Mucosa of stomach (tissue), 1 donor: ENCODE data around the gene PIN4.
"Not testable (repeated sequence)": the region's sequence is repeated elsewhere in the genome, so short reads cannot be mapped to it uniquely, and the experiment has no call there.

Source experiments
- H3K27me3 ChIP-seq: one replicate; pipeline ENCODE4 v1.7.0; 2013; ENCODE audit warnings: mild to moderate bottlenecking, low read length; ENCODE audit not compliant: control insufficient read depth, insufficient read depth
- H3K36me3 ChIP-seq: one replicate; pipeline ENCODE4 v1.7.0; 2013; ENCODE audit warnings: low read length; ENCODE audit not compliant: control insufficient read depth, insufficient read depth
- H3K4me1 ChIP-seq: one replicate; pipeline ENCODE4 v1.7.0; 2013; ENCODE audit warnings: mild to moderate bottlenecking, low read length; ENCODE audit not compliant: control insufficient read depth, insufficient read depth
- H3K4me3 ChIP-seq: one replicate; pipeline ENCODE4 v1.7.0; 2013; ENCODE audit warnings: low read length
- H3K9ac ChIP-seq: one replicate; pipeline ENCODE4 v1.7.0; 2013; ENCODE audit warnings: mild to moderate bottlenecking, low read length, moderate library complexity
- H3K9me3 ChIP-seq: one replicate; pipeline ENCODE4 v1.7.0; 2013; ENCODE audit warnings: mild to moderate bottlenecking, low read length, moderate library complexity; ENCODE audit not compliant: control insufficient read depth
- donor health status: Pancreatic carcinoma.

PIN4 gene

DNA sequence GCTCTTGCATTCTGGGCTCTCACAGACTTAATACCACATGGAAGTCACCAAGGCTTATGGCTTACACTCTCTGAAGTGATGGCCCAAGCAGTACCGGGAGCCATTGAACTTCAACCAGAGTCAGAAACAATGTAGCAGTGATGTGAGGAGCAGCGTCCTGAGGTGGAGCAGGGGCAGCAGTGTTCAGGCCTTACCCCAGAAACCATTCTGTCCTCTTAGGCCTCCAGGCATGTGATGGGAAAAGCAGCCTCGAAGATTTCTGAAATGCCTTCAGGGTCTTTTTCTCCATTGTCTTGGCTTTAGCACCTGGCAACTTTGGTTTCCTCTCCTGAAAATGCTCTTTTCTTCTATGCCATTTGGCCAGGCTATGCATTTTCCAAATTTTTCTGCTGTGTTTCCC is 22.8 kb upstream of the PIN4 start:
- Histone ChIP-seq H3K4me3 (no peak overlapping the region), H3K9ac (no peak overlapping the region), H3K27me3 (no peaks in the 10 kb centered on the region), H3K9me3 (no peaks in the 10 kb centered on the region), H3K4me1 (no peaks in the 10 kb centered on the region), H3K36me3 (no peaks in the 10 kb centered on the region)

DNA sequence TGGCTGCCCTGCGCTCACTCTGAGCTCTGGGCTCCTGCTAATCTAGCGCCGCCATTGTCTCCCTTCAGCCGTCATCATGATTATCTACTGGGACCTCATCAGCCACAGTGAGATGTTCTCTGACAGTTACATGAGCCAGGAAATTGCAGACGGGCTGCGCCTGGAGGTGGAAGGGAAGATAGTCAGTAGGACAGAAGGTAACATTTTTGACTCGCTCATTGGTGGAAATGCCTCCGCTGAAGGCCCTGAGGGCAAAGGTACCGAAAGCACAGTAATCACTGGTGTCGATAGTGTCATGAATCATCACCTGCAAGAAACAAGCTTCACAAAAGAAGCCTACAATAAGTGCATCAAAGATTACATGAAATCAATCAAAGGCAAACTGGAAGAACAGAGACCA is 21.8 kb upstream of the PIN4 start:
- H3K27me3 ChIP-seq: no peaks in the 10 kb centered on the region
- no peaks in the 10 kb centered on the region for H3K4me1 ChIP-seq
- no peak overlapping the region for H3K9ac ChIP-seq
- H3K36me3 ChIP-seq: no peaks in the 10 kb centered on the region
- no peak overlapping the region for H3K4me3 ChIP-seq
- no peaks in the 10 kb centered on the region for H3K9me3 ChIP-seq

DNA sequence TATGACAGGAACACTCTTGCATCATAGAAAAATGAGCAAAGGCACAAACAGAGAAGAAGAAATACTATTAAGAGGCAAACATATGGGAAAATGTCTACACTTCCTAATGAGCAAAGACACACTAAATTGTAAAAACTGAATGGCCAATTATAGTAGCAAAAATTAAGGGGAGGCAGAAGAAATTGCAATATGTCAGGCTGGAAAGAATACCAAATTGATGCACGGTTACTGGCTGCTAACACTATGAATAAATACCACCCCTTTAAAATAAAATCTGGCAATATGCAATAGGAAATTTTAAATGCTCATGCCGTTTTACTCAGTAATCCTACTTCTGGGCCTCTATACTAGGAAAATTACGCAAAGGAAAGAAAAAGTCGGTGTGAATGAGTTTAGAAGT is 16.0 kb upstream of the PIN4 start:
- no peaks in the 10 kb centered on the region for H3K9me3 ChIP-seq
- H3K36me3 ChIP-seq: no peaks in the 10 kb centered on the region
- no peak overlapping the region for H3K9ac ChIP-seq
- H3K4me3 ChIP-seq: no peak overlapping the region
- no peaks in the 10 kb centered on the region for H3K27me3 ChIP-seq
- no peaks in the 10 kb centered on the region for H3K4me1 ChIP-seq

DNA sequence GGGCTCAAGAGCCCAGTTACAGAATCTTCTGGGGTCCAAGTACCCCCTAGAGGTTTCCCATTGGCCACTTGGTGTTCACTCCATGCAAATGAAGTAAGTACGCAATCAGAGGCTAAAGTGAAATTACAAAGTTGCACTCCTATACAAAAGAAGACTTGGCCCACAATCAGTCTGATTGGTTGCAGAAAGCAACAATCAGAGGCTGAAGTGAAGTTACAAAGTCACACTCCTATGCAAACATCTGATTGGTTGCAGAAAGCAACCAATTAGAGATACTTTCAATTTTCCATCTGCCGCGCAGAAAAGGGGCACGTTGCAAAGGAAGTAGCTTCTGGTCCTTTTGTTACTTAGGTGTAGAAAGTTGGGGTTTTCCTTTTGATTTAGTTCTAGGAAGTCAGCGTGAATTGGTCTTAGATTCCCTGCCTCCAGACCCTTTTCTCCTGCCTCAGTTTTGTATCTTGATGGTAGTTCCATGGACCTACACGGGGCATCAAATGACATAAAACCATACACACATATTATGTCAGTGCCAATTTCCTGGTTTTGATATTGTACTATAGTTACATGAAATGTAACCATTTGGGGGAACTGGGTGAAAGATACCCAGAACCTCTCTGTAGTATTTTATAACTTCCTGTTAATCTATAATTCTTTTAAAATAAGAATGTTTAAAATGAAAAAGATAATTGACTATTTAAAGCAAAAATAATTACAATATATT is 12.4 kb upstream of the PIN4 start:
- Histone ChIP-seq H3K4me1 (no peaks in the 10 kb centered on the region), H3K27me3 (no peaks in the 10 kb centered on the region), H3K36me3 (no peaks in the 10 kb centered on the region), H3K9ac (no peak overlapping the region), H3K4me3 (no peak overlapping the region), H3K9me3 (no peaks in the 10 kb centered on the region)

DNA sequence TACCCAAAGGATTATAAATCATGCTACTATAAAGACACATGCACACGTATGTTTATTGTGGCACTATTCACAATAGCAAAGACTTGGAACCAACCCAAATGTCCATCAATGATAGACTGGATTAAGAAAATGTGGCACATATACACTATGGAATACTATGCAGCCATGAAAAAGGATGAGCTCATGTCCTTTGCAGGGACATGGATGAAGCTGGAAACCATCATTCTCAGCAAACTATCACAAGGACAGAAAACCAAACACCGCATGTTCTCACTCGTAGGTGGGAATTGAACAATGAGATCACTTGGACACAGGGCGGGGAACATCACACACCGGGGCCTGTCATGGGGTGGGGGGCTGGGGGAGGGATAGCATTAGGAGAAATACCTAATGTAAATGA is 5.3 kb upstream of the PIN4 start:
- not testable (repeated sequence) for H3K9ac ChIP-seq, H3K27me3 ChIP-seq, H3K36me3 ChIP-seq, H3K9me3 ChIP-seq, H3K4me3 ChIP-seq, H3K4me1 ChIP-seq

DNA sequence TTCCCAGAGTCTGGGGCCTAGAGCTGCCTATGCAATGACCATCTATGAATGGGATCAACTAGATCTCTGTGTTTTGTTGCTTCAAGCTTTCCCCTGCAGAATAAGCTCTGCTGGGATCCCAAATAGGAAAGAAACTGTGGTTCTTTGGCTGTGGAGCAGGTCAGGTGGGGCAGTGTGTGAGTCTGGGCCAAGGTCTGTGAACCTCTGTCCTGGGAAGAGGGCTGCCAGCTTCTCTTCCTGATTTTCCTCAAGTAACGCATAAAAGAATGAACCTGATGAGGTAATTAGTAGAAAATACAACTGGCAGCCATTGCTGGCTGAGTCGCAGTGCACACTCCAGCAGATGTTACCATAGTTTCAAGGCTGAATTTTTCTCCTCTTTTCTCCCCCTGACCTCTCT is 4.6 kb upstream of the PIN4 start:
- Histone ChIP-seq H3K9ac (no peak overlapping the region), H3K4me3 (no peak overlapping the region), H3K27me3 (no peaks in the 10 kb centered on the region), H3K4me1 (peaks cover 4% of the 10 kb centered on the region), H3K36me3 (no peaks in the 10 kb centered on the region), H3K9me3 (no peaks in the 10 kb centered on the region)

DNA sequence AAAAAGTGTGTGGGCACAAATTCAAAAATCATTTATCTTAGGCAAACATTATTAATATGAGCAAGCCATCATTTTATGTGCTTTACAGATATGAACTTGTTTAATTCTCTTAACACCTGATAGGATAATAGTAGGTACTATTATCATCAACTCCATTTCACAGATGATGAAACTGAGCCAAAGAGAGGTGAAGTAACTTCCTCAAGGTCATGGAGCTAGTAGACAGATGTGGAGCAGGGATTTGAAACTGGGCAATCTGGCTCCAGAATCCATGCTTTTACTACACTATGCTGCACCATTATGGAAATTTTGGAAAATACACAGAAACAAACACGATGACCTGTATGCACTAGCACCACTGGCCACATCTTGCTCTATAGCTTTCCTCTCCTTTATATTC is 1.0 kb upstream of the PIN4 start:
- Histone ChIP-seq H3K9ac (no peak overlapping the region), H3K36me3 (no peaks in the 10 kb centered on the region), H3K4me3 (no peak overlapping the region), H3K27me3 (no peaks in the 10 kb centered on the region), H3K9me3 (no peaks in the 10 kb centered on the region), H3K4me1 (peaks cover 8% of the 10 kb centered on the region)

DNA sequence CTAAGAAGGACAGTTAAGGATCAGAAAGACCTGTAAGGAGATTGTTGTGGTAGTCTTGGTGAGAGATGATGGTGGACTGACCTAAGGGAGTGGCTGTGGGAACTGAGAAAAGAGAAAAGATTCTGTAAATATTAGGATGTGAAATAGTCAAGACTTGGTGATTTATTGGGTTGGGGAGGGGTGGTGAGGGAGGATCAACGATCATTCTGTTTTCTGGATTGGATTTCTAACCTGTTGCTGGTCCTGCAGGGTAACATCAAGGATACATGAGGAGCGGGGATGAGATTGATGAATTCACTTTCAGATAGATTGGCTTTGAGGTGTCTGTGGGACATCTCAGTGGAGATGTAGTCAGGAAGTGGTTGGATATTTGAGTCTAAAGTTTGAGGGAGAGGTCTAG is 1.4 kb downstream of the PIN4 start:
- H3K27me3 ChIP-seq: no peaks in the 10 kb centered on the region
- no peaks in the 10 kb centered on the region for H3K36me3 ChIP-seq
- H3K9ac ChIP-seq: no peak overlapping the region
- no peaks in the 10 kb centered on the region for H3K9me3 ChIP-seq
- no peak overlapping the region for H3K4me3 ChIP-seq
- peaks cover 8% of the 10 kb centered on the region for H3K4me1 ChIP-seq

DNA sequence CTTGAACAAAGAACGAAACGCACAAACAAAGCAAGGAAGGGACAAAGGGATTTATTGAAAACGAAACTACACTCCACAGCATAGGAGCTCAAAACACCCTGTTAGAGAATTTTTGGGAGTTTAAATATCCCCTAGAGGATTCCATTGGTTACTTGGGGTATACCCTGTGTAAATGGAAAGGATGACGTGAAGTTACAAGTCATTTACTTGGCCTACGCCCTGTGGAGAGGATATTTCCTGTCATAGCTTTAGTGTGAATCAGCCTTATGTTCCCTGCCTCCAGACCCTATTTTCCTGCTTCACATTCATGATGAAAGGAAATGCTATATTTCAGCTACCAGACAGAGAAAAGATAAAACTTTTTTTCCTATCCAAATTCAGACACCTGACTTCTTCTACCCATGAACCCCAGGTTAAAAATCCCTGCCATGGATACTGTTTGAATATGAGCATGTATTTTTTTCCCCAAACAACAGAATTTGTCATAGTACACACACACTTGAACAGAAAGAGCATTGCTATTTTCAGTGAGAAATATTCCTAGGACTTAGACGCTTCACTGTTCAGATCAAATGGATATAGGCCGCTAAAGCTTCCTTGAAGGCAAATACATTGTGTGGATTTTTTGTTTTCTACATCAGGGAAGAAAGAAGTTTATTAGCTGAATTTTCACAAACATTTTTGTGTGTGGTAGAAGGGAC is 20.4 kb downstream of the PIN4 start:
- H3K36me3 ChIP-seq: no peaks in the 10 kb centered on the region
- H3K9ac ChIP-seq: no peak overlapping the region
- H3K4me3 ChIP-seq: no peak overlapping the region
- H3K27me3 ChIP-seq: no peaks in the 10 kb centered on the region
- H3K9me3 ChIP-seq: no peaks in the 10 kb centered on the region
- no peaks in the 10 kb centered on the region for H3K4me1 ChIP-seq

DNA sequence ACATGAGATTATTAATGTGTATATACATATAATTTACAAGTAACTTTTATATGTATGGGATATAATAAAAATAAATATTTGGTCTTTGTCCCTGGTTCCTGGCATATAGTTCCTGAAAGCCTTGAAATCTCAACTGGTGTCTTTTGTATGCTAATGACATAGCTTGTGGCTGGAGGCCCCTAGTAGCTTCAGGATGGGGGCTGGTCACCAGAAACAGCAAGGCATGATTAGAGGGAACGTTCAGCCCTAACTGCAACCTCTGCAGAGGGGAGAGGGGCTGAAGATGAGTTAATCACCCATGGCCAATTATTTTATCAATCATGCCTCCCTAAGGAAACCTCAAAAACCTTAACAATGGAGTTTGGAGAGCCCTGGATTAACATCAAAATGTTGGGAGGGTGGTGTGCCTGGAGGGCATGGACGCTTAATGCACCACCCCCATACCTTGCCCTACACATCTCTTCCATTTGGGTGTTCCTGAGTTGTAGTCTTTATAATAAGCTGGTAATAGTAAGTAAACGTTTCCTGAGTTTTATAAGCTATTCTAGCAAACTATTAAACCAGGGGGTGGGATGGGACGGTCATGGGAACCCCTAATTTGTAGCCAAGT is 21.3 kb downstream of the PIN4 start:
- Histone ChIP-seq H3K36me3 (no peaks in the 10 kb centered on the region), H3K4me1 (no peaks in the 10 kb centered on the region), H3K27me3 (no peaks in the 10 kb centered on the region), H3K9ac (no peak overlapping the region), H3K4me3 (no peak overlapping the region), H3K9me3 (no peaks in the 10 kb centered on the region)

DNA sequence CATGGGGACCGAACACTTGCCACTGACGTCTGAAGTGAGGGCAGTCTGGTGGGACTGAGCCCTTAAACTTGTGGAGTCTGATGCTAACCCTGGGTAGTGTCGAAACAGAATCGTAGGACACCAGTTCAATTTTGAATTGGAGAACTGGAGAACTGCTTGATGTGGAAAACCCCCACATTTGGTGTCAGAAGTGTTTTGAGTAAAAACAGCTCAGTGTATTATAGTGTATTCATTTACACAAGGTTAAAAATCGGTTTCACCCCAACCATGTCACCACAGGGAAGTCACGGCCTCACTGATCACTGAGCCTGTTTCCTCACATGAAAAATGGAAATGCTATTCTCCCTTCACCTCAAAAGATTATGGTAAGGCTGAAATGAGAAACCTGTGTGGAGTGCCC is 21.9 kb downstream of the PIN4 start:
- Histone ChIP-seq H3K36me3 (no peaks in the 10 kb centered on the region), H3K4me1 (no peaks in the 10 kb centered on the region), H3K9me3 (no peaks in the 10 kb centered on the region), H3K4me3 (no peak overlapping the region), H3K27me3 (no peaks in the 10 kb centered on the region), H3K9ac (no peak overlapping the region)

DNA sequence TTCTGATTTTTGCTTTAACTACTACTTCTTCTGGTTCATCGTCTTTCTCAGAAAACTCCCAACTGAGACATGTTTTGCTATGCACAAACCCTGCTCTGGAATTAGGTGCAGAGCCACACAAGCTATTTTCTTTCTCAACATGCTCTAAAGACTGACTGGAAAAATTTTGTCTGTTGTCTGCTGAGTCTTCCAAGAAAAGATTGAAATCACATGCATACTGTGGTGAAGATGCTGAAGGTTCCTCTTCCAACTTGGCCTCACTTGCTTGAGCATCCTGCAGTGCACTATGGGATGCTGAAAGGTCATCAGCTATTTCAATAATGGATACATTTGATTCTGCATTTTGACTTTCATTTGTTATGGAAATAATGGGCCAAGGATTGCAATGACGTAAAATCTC is 24.1 kb downstream of the PIN4 start:
- no peak overlapping the region for H3K4me3 ChIP-seq
- H3K9me3 ChIP-seq: no peaks in the 10 kb centered on the region
- H3K27me3 ChIP-seq: no peaks in the 10 kb centered on the region
- H3K4me1 ChIP-seq: no peaks in the 10 kb centered on the region
- no peaks in the 10 kb centered on the region for H3K36me3 ChIP-seq
- H3K9ac ChIP-seq: no peak overlapping the region
